Neural cell (in vitro differentiated cells): ENCODE measurements around the gene CMTM7. TPM values are rescaled to one million over a fixed set of nuclear protein-coding genes. Genes with fewer than 3 reads are reported as not detected.

Source experiments
- H2AFZ ChIP-seq: fragments of 200-600, 300-800 bp; sonication (generic), shearing (Covaris generic); 2 replicates; pipeline ENCODE4 v1.6.0; 2014; ENCODE audit warnings: low read depth, mild to moderate bottlenecking, antibody characterized with exemption, low read length, moderate library complexity
- H3F3A ChIP-seq: fragments of 200-600 bp; shearing (Covaris generic); 2 replicates; pipeline ENCODE4 v1.6.1; 2016; ENCODE audit warnings: mild to moderate bottlenecking, moderate library complexity, mixed read lengths, antibody characterized with exemption, low read length; ENCODE audit not compliant: insufficient read depth, poor library complexity, severe bottlenecking
- H3K27ac ChIP-seq: fragments of 200-600, 300-800 bp; sonication (generic), shearing (Covaris generic); 2 replicates; pipeline ENCODE4 v1.5.1; 2014; ENCODE audit warnings: mild to moderate bottlenecking, low read length, moderate library complexity
- H3K27me3 ChIP-seq: fragments of 300-800, 200-600 bp; sonication (generic), shearing (Covaris generic); 2 replicates; pipeline ENCODE4 v1.6.0; 2014; ENCODE audit warnings: mild to moderate bottlenecking, low read depth, low read length, moderate library complexity; ENCODE audit not compliant: insufficient read depth
- H3K36me3 ChIP-seq: fragments of 300-800, 200-600 bp; sonication (generic), shearing (Covaris generic); 2 replicates; pipeline ENCODE4 v1.5.1; 2014; ENCODE audit warnings: mild to moderate bottlenecking, antibody characterized with exemption, low read length, moderate library complexity; ENCODE audit not compliant: insufficient read depth
- H3K4me2 ChIP-seq: fragments of 300-800, 200-600 bp; sonication (generic), shearing (Covaris generic); 2 replicates; pipeline ENCODE4 v1.6.0; 2014; ENCODE audit warnings: mild to moderate bottlenecking, low read length
- H3K4me3 ChIP-seq: fragments of 300-800, 200-600 bp; sonication (generic), shearing (Covaris generic); 2 replicates; pipeline ENCODE4 v1.5.1; 2014; ENCODE audit warnings: mild to moderate bottlenecking, low read length, moderate library complexity
- H3K79me2 ChIP-seq: fragments of 200-600 bp; shearing (Covaris generic); replicated peaks from 2 replicates; pipeline ENCODE4 v1.6.0; 2014; ENCODE audit warnings: mild to moderate bottlenecking, low read length, moderate library complexity; ENCODE audit not compliant: insufficient read depth
- H3K9ac ChIP-seq: fragments of 300-800, 200-600 bp; sonication (generic), shearing (Covaris generic); 2 replicates; pipeline ENCODE4 v1.6.1; 2016; ENCODE audit warnings: mild to moderate bottlenecking, low read length, mixed read lengths
- H3K9me2 ChIP-seq: fragments of 200-600 bp; shearing (Covaris generic); 2 replicates; pipeline ENCODE4 v1.6.1; 2016; ENCODE audit warnings: mild to moderate bottlenecking, low read length, mixed read lengths; ENCODE audit not compliant: insufficient read depth
- H3K9me3 ChIP-seq: fragments of 200-600, 300-800 bp; sonication (generic), shearing (Covaris generic); 2 replicates; pipeline ENCODE4 v1.6.1; 2016; ENCODE audit warnings: mild to moderate bottlenecking, mixed run types, low read length, moderate library complexity, mixed read lengths
- H4K20me1 ChIP-seq: fragments of 200-600 bp; shearing (Covaris generic); 2 replicates; pipeline ENCODE4 v1.6.1; 2016; ENCODE audit warnings: mild to moderate bottlenecking, mixed run types; ENCODE audit not compliant: insufficient read depth
- CTCF ChIP-seq: fragments of 450-650 bp; IDR thresholded peaks from 2 replicates; pipeline ENCODE4 v1.5.1; 2014; ENCODE audit warnings: antibody characterized with exemption, mild to moderate bottlenecking, moderate library complexity; ENCODE audit not compliant: poor library complexity, severe bottlenecking
- EP300 ChIP-seq: fragments of 450-650 bp; conservative IDR thresholded peaks from 2 replicates; pipeline ENCODE4 v1.6.1; 2014; ENCODE audit warnings: antibody characterized with exemption, mild to moderate bottlenecking, moderate library complexity; ENCODE audit not compliant: poor library complexity, severe bottlenecking
- EZH2 ChIP-seq: fragments of 200-600, 300-800 bp; shearing (Covaris generic), sonication (generic); IDR thresholded peaks from 2 replicates; pipeline ENCODE4 v1.6.1; 2014; ENCODE audit warnings: antibody characterized with exemption, low read length, borderline replicate concordance, mild to moderate bottlenecking; ENCODE audit not compliant: insufficient read depth, poor library complexity, severe bottlenecking
- MXI1 ChIP-seq: fragments of 450-650 bp; conservative IDR thresholded peaks from 2 replicates; pipeline ENCODE4 v1.6.1; 2014; ENCODE audit warnings: antibody characterized with exemption, mild to moderate bottlenecking; ENCODE audit not compliant: poor library complexity, severe bottlenecking
- POLR2AphosphoS5 ChIP-seq: IDR thresholded peaks from 2 replicates; pipeline ENCODE4 v1.6.1; 2012
- RAD21 ChIP-seq: fragments of 450-650 bp; conservative IDR thresholded peaks from 2 replicates; pipeline ENCODE4 v1.6.1; 2014; ENCODE audit warnings: antibody characterized with exemption, mild to moderate bottlenecking, moderate library complexity
- SMC3 ChIP-seq: fragments of 450-650 bp; conservative IDR thresholded peaks from 2 replicates; pipeline ENCODE4 v1.6.1; 2014; ENCODE audit warnings: antibody characterized with exemption, mild to moderate bottlenecking, moderate library complexity; ENCODE audit not compliant: poor library complexity
- TAF1 ChIP-seq: IDR thresholded peaks from 2 replicates; pipeline ENCODE4 v1.6.1; 2012; ENCODE audit warnings: low read depth
- polyA plus RNA-seq: library from polyadenylated mRNA; depleted of rRNA; stranded (reverse); fragments of >200 nt; gene quantifications from 2 replicates; pipeline ENCODE4 v1.2.3, GENCODE V29; 2014
- TF ChIP-seq, protein P1 (sequence below): IDR thresholded peaks from 2 replicates; pipeline ENCODE4 v1.6.1; 2012; ENCODE audit warnings: borderline replicate concordance

CMTM7 gene
- polyA plus RNA-seq, 1 donor from 2014 or later, result 0.57 TPM

DNA sequence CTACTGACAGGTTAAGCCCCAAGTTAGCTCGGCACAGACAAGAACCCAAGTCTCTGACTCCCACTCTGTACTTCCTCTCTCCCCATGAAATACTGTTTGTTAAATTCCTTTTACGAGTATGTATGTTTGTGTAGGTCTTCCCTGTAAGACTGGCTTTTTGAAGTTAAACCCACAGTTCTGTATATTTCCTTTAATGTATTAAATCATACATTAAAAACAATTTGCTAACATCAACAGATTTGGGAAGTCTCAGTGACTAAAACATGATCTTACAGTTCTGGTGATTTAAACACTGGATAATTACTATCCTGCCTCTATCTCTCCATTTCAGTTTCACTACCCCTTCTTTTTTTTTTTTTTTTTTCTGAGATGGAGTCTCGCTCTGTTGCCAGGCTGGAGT is 106.6 kb downstream of the CMTM7 start:
- H3K4me2 ChIP-seq, result no peak overlapping the region
- TF ChIP-seq EP300, result no peak
- no peak for TF ChIP-seq TAF1
- TF ChIP-seq MXI1, result no peak
- TF ChIP-seq SMC3, result no peak
- no peak for TF ChIP-seq RAD21
- TF ChIP-seq, protein P1, sequence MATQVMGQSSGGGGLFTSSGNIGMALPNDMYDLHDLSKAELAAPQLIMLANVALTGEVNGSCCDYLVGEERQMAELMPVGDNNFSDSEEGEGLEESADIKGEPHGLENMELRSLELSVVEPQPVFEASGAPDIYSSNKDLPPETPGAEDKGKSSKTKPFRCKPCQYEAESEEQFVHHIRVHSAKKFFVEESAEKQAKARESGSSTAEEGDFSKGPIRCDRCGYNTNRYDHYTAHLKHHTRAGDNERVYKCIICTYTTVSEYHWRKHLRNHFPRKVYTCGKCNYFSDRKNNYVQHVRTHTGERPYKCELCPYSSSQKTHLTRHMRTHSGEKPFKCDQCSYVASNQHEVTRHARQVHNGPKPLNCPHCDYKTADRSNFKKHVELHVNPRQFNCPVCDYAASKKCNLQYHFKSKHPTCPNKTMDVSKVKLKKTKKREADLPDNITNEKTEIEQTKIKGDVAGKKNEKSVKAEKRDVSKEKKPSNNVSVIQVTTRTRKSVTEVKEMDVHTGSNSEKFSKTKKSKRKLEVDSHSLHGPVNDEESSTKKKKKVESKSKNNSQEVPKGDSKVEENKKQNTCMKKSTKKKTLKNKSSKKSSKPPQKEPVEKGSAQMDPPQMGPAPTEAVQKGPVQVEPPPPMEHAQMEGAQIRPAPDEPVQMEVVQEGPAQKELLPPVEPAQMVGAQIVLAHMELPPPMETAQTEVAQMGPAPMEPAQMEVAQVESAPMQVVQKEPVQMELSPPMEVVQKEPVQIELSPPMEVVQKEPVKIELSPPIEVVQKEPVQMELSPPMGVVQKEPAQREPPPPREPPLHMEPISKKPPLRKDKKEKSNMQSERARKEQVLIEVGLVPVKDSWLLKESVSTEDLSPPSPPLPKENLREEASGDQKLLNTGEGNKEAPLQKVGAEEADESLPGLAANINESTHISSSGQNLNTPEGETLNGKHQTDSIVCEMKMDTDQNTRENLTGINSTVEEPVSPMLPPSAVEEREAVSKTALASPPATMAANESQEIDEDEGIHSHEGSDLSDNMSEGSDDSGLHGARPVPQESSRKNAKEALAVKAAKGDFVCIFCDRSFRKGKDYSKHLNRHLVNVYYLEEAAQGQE, result no peak
- TF ChIP-seq EZH2, result no peak
- no peak for TF ChIP-seq CTCF
- no peak for TF ChIP-seq POLR2AphosphoS5
- H3K9me2 ChIP-seq, result no peaks in the 10 kb centered on the region
- H3K36me3 ChIP-seq, result no peaks in the 10 kb centered on the region
- peaks cover 21% of the 10 kb centered on the region for H3K79me2 ChIP-seq
- H3K4me3 ChIP-seq, result no peak overlapping the region
- no peaks in the 10 kb centered on the region for H4K20me1 ChIP-seq
- no peaks in the 10 kb centered on the region for H3K27me3 ChIP-seq
- no peak overlapping the region for H3K27ac ChIP-seq
- H3K9ac ChIP-seq, result no peak overlapping the region
- H3F3A ChIP-seq, result no peaks in the 10 kb centered on the region
- no peaks in the 10 kb centered on the region for H3K9me3 ChIP-seq
- H2AFZ ChIP-seq, result no peak overlapping the region

DNA sequence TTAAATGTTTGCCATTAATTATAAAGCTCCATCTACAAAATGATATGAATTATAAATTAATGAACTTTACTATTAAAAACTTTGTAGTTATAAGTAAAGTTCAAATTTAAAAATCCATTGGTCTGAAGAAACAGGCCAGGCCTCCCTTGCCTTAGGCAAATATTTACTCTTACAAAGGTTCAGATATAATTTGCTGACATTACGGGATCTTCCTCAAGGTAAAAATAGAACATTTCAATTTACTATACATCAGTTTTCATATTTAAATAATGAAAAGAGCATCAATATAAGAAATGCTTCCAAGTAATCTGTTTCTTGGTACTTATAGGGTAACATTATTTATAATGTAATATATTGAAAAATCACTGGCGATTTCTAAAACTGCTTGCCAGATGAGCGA is 107.3 kb downstream of the CMTM7 start:
- no peaks in the 10 kb centered on the region for H4K20me1 ChIP-seq

More for the DNA sequence above, 107.3 kb downstream of the CMTM7 start:
- Histone ChIP-seq H3K27ac (no peak overlapping the region), H3K27me3 (no peaks in the 10 kb centered on the region), H2AFZ (no peak overlapping the region), H3K9me2 (no peaks in the 10 kb centered on the region), H3K36me3 (no peaks in the 10 kb centered on the region), H3K9me3 (no peaks in the 10 kb centered on the region), H3F3A (no peaks in the 10 kb centered on the region), H3K4me3 (no peak overlapping the region), H3K9ac (no peak overlapping the region), H3K4me2 (no peak overlapping the region), H3K79me2 (peaks cover 21% of the 10 kb centered on the region)
- TF ChIP-seq TAF1 (no peak), RAD21 (no peak), MXI1 (no peak), SMC3 (no peak), EZH2 (no peak), EP300 (no peak), POLR2AphosphoS5 (no peak), CTCF (no peak)
- TF ChIP-seq, protein P1, result no peak
